ENCODE data around the gene TMEM8B.

The TMEM8B gene

GRCh38 chr9:35806101-35806500 is 22.9 kb upstream of the TMEM8B start:
- no peak overlapping the region for H3K4me3 ChIP-seq
- no peak overlapping the region for H3K27ac ChIP-seq

- no peak overlapping the region for H3K27ac ChIP-seq
- no peak overlapping the region for H3K4me3 ChIP-seq
Observed at GRCh38 chr9:35808433-35808832, 20.6 kb upstream of the TMEM8B start.

GRCh38 chr9:35810122-35810521 is 18.9 kb upstream of the TMEM8B start:
- Histone ChIP-seq H3K27ac (no peak overlapping the region), H3K4me3 (no peak overlapping the region)

GRCh38 chr9:35811381-35812024 is 17.5 kb upstream of the TMEM8B start:
- H3K27ac ChIP-seq, result peak overlapping the region in 17 of 21 experiments; percentile 13 to 85 (median 55)

GRCh38 chr9:35812025-35812602 is 16.9 kb upstream of the TMEM8B start, which contains the start of gene SPAG8:
TSS of gene SPAG8 (minus strand) at chr9:35812262. CDS start at chr9:35812147, 115 bp downstream.
- peak within 1 kb of the TSS in 20 of 21 experiments; percentile 13 to 85 (median 60) for H3K27ac ChIP-seq
- peak within 1 kb of the TSS; percentile 24 to 46 (median 28) for H3K4me3 ChIP-seq

More at GRCh38 chr9:35811381-35812024, 17.5 kb upstream of the TMEM8B start:
- peak overlapping the region; percentile 24 to 46 (median 28) for H3K4me3 ChIP-seq

- H3K4me3 ChIP-seq, result no peak overlapping the region
- H3K27ac ChIP-seq, result peak overlapping the region in 11 of 21 experiments; percentile 81 to 99 (median 92)
Observed at GRCh38 chr9:35813434-35814105, 15.5 kb upstream of the TMEM8B start.

- Histone ChIP-seq H3K4me3 (peak overlapping the region; percentile 65 to 93 (median 76)), H3K27ac (peak overlapping the region; percentile 73 to 99 (median 94))
Observed at GRCh38 chr9:35814106-35814840, 14.8 kb upstream of the TMEM8B start.

- peak within 1 kb of the TSS; percentile 73 to 99 (median 94) for H3K27ac ChIP-seq
- peak within 1 kb of the TSS; percentile 65 to 93 (median 76) for H3K4me3 ChIP-seq
Observed at GRCh38 chr9:35814841-35815543, 14.0 kb upstream of the TMEM8B start, which contains the start of gene HINT2. TSS of gene HINT2 (minus strand) at chr9:35815042. CDS start at chr9:35814979, 63 bp downstream.

GRCh38 chr9:35816708-35817107 is 12.3 kb upstream of the TMEM8B start:
- Histone ChIP-seq H3K4me3 (no peak overlapping the region), H3K27ac (no peak overlapping the region)

GRCh38 chr9:35818341-35818740 is 10.7 kb upstream of the TMEM8B start:
- Histone ChIP-seq H3K27ac (no peak overlapping the region), H3K4me3 (no peak overlapping the region)

GRCh38 chr9:35820076-35820475 is 9.0 kb upstream of the TMEM8B start:
- H3K4me3 ChIP-seq, result no peak overlapping the region
- H3K27ac ChIP-seq, result no peak overlapping the region

GRCh38 chr9:35822926-35823325 is 6.1 kb upstream of the TMEM8B start:
- H3K4me3 ChIP-seq, result no peak overlapping the region
- no peak overlapping the region for H3K27ac ChIP-seq

GRCh38 chr9:35826071-35826701 is 2.8 kb upstream of the TMEM8B start:
- H3K4me3 ChIP-seq, result no peak overlapping the region
- peak overlapping the region in 2 of 21 experiments; percentile 3 to 66 for H3K27ac ChIP-seq

GRCh38 chr9:35827486-35827885 is 1.5 kb upstream of the TMEM8B start:
- H3K4me3 ChIP-seq, result no peak overlapping the region
- H3K27ac ChIP-seq, result peak overlapping the region in 1 of 21 experiments; percentile 18

GRCh38 chr9:35828716-35829083 is 328 bp upstream of the TMEM8B start, which contains the start of gene FAM221B:
TSS of gene FAM221B (minus strand) at chr9:35828732. CDS start at chr9:35826161, 2,571 bp downstream.
- H3K4me3 ChIP-seq, result peak within 1 kb of the TSS; percentile 50 to 76 (median 75)
- peak within 1 kb of the TSS; percentile 75 to 98 (median 87) for H3K27ac ChIP-seq

- Histone ChIP-seq H3K4me3 (peak overlapping the region; percentile 50 to 76 (median 75)), H3K27ac (peak overlapping the region in 19 of 21 experiments; percentile 75 to 98 (median 91))
Observed at GRCh38 chr9:35829764-35830096, 702 bp downstream of the TMEM8B start.

- H3K4me3 ChIP-seq, result no peak overlapping the region
- H3K27ac ChIP-seq, result no peak overlapping the region
Observed at GRCh38 chr9:35831040-35831439, 2.0 kb downstream of the TMEM8B start.

GRCh38 chr9:35832814-35833213 is 3.8 kb downstream of the TMEM8B start:
- Histone ChIP-seq H3K27ac (peak overlapping the region in 5 of 21 experiments; percentile 32 to 66 (median 52)), H3K4me3 (no peak overlapping the region)

All from skin epidermis (tissue), 12 donors.